GM18498 (cell line): Measurements from ENCODE around the gene PCSK5.

ENCODE experiments used
- ATAC-seq: cut with Tn5 transposase; IDR thresholded peaks from one replicate; pipeline ENCODE4 v1.9.1; 2021; ENCODE audit warnings: mild to moderate bottlenecking, moderate library complexity; ENCODE audit not compliant: unreplicated experiment

The PCSK5 gene

DNA sequence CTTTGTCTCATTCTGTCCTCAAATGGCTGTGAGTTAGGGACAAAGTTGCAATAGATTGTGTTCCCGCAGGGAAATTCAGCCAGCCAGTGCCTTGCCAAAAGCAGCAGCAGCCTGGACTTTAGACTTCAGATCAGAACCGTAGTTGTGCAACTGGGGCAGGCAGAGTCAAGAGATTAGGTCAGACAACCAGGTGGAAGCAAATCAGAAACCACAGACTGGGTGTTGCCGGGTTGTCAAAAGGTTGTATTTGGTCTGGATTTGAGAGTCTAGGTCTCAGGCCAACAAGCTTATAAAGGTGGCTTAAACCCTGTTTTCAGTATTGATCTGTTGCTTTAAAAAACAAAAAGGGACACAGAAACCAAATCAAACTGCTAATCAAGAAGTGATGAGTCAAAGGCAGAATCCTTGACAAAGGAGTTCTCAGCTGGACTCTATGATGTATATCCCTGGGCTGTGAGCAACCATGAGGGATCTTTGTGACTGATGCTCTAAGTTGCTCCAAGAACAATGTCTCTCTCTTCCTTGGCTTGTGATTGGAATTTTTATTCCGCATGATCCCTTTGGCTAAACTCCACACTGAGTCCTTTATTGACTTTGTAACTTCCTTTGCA is 482.8 kb downstream of the PCSK5 start:
- no peak for ATAC-seq

DNA sequence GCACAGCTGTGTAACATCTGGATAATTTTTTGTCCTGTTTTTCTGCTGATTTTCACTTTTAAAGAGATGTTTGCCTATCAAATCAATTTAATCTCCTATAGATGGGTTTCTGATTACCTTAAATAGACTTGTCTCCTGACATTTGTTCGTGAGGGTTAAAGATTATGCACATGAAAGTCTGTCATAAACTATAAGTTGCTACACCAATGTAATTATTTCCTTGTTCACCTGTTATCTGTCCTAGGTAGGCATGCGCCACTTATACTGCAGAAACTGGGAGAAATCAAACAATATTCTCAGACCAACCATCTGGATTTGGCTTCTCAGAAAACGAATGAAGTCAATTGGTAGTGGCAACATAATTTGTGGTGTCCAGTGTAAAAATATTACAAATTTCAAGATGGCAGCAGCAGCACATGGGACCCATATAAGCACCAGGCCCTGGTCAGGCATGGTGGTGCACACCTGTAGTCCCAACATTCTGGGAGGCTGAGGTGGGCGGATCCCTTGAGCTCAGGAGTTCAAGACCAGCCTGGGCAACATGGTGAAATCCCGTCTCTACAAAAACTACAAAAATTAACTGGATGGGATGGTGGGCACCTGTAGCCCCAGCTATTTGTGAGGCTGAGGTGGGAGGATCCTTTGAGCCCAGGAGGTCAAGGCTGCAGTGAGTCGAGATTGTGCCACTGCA is 483.5 kb downstream of the PCSK5 start:
- ATAC-seq, result no peak

DNA sequence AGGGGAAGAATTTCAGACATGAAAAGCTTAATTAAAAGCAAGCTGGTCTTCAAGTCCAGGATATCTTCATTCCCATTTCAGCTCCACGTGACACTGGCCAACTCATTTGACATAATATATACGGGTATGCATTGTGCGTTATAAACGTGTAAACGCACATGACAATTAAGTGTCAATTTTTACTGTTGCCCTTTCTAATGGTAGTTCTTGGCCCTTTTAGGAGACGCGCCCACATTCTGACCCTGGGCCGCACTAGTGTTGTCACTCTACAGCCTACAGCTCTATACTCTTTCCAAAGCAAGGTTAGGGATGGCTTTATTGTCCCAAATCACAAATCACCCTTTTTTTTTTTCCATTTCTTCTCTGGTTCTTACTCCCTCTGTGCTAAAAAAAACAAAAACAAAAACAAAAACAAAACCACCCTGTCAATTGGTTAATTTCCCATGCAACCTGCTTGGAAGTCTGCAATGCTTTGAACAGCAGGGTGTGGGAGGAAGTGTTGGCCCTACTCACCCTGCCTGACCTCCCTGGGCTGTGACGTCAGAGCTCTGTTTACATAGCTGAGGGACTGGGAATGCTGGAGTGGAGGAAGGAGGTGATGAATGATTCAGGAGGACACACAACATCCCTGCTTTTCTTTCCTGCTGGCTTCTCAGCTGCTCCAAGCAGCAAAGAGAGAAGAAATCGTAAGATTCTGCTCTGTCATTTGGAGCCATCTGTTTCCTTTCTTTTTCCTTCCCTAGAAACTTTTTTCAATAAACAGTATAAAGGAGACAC is 484.5 kb downstream of the PCSK5 start:
- ATAC-seq, result no peak

DNA sequence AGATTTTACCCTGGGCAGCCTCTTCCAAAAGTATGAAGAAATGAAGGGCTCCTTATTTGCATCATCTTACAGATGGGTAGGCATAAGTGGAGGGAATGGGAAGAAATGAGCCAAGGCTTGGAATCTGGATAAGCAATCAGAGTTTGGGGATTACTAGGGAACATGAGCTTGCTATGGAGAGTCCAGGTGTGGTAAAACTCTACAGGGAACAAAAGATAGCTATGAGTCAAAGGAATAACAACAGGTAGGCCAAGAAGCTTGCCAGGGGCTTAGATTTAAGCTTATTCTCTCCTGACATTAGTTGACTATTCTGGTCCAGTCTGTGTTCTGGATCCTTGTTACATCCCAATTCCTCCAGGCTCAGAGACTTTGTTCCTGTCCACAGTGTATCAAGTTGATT is 487.3 kb downstream of the PCSK5 start:
- no peak for ATAC-seq

DNA sequence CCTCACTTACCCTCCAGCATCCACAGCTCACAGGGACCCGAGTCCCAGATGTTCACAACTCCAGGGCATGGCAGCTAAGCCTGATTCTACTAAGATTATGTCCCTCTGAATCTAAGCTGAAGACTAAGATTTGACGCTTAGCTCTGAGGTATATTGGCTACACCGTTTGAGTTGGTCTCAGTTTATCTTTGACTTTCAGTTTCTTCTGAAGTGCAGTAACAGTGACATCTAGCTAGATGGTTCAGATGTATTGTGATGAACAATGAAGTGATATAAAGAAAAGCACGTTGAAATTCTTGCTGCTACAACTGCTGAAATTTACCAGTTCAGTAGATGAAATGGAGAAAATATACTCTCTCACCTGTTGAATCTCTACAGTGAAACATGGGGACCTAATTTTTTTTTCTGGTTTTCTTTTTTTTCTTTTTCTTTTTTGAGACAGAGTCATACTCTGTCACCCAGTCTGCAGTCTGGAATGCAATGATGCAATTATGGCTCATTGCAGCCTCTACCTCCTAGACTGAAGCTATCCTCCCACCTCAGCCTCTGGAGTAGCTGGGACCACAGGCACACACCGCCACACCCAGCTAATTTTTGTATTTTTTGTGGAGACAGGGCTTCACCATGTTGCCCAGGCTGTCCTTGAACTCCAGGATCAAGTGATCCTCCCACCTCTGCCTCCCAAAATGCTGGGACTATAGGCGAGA is 488.0 kb downstream of the PCSK5 start:
- ATAC-seq, result no peak

DNA sequence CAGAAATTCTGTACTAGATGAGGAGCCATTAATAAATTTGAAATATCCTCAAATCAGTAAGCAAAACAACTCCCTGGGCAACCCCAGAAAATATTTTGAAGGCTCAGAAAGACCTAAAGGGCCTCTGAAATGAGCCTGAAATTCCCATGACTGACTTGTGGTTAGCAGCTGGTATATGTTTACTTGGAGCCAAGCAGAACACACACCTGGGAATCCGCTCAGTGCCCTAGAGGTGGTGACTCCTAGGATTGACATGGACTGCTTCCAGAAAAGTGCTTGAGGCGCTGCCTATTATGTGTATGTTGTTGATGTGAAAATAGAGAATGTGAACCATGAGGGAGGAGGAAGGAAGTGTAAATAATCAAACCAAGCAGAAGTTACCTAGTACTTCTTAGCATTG is 489.0 kb downstream of the PCSK5 start:
- no peak for ATAC-seq

DNA sequence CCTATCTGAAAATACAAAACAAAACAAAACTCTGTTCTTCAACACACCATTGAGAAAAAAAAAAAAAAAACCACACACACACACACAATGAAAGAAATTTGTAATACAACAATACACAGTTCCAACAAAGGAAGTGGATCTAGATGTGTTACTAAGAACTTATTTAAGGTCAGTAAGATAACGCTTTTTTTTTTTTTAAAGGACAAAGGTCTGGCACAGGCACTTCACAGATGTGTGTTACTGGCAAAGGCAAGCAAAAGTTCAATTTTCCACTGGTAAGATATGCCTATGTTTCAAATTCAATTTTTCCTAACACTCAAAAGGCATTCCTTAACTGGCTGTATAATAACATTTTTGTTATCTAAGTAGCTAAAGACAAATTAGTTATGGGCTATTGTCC is 500.2 kb downstream of the PCSK5 start:
- no peak for ATAC-seq

DNA sequence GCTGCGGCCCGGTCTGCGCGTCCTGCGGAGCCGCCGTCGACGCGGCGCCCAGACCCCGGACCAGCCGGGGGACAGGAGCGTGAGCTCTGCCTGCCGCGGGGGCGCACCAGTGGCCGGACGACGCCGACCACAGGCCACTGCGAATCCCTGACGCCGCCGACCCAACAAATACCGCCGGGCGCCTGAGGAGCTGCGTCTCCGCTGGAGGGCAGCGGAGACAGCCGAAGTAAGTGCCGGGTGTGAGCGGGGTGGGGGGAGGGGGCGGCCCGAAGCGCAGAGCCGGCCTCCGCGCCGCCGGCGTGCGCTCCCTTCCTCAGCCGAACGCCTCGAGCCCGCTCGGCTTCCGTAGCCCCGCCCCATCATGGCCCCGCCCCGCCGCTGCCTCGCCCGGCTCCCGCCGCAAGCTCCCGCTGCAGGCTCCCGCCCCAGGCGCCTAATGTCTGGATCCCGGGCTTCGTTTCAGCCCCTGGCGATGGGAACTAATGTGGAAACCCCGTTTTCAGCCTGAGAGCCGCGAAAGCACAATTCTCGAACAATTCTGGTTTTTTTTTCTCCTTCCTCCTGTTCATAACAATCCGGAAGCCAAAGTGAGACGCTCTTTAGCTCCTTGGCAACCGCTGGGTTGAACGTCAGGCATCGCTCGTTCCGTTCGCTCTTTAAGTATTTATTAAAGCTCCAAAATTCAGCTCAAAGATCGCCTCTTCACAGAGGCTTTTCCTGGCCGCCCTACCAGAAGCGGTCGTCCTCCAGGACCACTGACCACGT is 503.9 kb downstream of the PCSK5 start, which contains the start of gene RFK:
RFK (minus strand) TSS at position 232 of the 765 bp plus-strand sequence. CDS start 255 bp downstream, outside the sequence.
- ATAC-seq, result peak; percentile 73

DNA sequence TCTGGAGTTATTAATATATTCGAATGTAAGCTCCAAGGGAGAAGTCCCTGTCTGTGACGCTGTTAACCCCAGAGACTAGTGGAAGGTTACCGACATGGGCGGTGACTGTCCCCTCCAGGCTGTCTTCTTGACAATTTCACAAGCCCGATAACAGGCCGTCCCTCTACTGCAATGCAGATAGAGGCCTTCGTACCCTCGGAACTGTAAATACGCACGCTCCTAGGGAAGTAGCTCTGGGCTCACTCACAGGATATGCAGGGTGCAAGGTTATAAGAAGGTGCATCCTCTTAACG is 504.4 kb downstream of the PCSK5 start:
- peak; percentile 50 for ATAC-seq

DNA sequence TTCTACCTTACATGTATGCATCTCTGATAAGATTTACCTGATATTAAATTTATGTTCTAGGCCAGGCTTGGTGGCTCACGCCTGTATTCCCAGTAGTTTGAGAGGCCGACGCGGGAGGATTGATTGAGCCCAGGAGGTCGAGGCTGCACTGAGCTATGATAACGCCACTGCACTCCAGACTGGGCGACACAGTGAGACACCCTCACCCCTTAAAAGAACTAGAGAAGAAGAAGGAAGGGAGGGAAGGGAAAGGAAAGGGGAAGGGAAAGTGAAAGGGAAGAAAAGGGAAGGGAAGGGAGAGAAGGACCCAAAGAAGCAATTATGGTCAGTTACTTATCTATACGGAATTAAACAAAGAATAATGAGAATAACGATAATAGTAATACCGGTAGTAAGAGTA is 504.9 kb downstream of the PCSK5 start:
- no peak for ATAC-seq

DNA sequence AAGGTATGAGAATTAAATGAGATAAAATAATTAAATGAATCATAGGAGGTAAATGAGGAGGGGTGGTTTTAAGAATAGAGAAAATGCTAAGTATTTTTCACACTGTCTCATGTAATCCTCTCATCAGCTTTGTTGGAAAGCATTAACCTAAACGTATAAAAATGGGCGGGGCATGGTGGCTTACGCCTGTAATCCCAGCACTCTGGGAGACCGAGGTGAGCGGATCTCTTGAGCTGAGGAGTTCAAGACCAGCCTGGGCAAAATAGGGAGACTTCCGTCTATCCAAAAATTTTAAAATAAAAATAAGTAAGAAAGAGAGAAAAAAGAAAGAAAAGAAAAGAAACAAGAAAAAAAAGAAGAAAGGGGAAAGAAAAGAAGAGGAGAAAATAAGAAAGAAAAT is 505.7 kb downstream of the PCSK5 start:
- ATAC-seq, result no peak

DNA sequence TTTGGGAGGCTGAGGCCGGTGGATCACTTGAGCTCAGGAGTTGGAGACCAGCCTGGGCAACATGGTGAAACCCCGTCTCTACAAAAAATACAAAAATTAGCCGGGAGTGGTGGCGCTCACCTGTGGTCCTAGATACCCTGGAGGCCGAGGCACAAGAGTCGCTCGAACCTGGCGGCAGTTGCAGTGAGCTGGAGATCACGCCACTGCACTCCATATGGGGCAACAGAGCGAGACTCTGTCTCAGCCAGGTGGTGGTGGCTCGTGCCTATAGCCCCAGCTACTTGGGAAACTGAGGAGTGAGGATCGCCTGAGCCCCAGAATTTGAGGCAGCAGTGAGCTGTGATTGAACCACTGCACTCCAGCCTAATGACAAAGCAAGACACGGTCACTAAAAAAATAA is 506.1 kb downstream of the PCSK5 start:
- ATAC-seq, result no peak

DNA sequence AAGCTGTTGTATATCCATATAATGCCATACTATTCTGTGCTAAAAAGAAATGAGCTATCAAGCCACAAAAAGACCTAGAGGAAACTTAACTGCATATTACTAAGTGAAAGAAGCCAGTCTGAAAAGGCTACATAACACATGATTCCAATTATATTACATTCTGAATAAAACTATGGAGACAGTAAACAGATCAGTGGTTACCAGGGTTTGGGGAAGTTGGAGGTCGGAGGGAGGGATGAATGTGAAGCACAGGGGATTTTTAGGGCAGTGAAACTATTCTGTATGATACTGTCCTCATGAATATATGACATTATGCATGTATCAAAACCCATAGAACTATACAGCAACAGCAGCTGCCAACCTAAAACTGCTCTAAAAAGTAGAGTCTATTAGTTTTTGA is 509.4 kb downstream of the PCSK5 start:
- no peak for ATAC-seq

DNA sequence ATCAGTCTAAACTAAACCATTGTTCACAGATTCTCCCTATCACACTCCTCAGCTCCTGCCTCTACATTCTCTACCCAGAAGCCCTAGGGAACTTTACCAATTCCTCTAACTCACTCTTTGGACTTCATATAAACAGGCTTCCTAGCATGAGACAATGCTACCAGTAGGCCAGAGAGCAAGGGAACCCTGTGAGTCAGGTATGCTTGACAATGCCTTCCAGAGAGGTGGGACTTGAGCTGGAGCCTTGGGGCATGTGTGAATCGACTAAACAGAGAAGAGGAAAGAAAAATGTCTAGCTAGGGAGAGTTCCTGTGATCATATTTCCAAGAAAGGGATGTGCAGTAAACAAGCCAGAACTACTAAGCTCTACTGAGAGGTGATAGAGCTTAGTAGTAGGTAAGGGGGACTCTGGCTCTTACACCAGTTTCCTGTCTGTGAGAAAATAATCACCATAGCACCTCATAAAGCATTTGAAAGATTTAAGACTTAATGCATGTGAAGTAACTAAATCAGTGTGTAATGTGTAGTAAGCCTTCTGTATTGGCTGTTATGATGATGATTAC is 510.1 kb downstream of the PCSK5 start:
- no peak for ATAC-seq

DNA sequence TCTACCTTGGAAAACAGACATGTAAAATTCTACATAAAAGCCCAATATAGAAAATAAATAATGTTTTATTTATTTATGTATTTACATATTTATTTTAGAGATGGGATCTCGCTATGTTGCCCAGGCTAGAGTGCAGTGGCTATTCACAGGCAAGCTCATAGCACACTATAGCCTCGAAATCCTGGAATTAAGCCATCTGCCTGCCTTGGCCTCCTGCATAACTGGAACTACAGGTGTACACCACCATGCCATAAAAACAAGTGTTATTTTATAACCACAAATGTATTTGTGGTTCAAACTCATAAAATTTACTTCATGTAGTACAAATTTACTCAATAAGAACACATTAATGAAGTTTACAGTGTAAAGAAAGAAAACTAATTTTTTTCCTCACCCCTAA is 510.7 kb downstream of the PCSK5 start:
- no peak for ATAC-seq

DNA sequence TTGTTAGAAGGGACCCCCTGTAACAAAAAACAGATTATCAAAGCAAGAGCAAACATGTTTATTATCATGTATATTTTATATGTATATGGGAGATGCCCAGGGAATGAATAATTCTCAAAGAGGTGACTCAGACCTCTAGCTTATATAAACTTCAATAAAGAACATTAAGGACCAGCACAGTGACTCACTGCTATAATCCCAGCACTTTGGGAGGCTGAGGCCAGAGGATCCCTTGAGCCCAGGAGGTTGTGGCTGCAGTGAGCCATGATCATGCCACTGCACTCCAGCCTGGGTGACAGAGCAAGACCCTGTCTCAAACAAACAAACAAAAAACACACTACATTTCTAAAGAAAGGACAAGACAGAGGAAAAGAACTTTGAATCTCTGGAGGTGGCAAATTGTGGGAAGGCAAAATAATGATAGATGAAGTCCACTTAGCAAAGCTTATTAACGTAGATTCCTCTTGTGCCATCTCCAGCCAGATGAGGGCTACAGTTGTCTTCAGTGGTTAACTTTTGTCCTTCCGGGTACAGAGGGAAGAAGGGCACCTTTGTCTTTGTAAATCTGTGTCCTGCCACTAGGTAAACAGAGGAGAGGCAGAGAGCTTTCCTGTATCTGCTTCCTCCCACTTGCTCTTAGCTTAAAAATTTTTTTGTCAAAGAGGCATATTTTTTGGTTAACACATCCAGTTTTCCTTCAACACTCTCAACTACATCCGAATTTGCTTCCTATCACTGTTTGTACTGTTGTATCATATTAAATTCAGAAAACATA is 511.3 kb downstream of the PCSK5 start:
- ATAC-seq, result no peak

DNA sequence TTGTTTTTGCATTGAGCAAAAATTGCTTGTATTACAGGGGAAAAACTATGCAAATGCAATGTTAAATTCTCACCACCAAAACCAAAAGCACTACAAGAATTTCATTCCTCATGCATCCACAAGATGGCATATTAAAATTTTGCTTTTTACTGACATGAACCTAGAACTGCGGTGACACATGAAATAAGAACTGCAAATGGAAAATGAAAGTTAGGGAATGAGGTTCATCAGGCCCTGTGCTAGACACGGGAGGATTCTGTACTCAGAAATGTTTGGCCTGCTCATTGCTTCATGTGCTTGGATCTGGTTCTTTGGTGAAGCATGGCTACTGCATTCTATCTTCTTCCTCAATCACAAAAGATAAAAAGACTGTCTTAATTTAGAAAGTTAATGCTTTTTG is 512.9 kb downstream of the PCSK5 start:
- peak; percentile 90 for ATAC-seq

DNA sequence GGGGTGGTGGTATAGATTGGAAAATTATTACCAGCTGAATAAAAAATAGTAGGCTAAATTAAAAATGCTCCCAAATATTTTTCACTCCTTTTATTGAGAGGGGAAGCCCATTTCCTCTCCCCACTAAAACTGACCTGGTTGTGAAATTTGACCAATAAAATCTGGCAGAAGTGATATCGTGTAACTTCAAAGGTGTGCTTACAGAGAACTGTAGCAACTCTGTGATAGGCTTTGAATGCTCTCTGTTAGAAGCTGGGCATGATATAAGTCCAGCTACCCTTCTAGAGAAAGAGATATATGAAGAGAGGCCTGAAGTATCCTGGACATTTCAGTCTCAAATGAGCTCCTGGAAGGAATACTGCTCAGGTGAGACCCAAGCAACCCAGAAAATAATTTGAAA is 513.9 kb downstream of the PCSK5 start:
- no peak for ATAC-seq

DNA sequence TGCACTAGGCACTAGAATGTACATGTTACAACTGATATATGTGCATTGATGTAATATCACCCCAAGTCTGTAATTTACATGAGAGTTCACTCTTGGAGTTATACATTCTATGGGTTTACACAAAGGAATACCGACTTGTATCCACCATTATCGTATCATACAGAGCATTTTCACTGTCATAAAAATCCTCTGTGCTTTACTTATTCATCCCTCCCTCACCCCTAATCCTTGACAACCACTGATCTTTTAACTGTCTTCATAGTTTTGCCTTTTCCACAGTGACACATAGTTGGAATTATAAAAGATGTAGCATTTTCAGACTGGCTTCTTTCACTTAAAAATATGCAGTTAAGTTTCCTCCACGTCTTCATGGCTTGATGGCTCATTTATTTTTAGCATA is 514.9 kb downstream of the PCSK5 start:
- no peak for ATAC-seq

DNA sequence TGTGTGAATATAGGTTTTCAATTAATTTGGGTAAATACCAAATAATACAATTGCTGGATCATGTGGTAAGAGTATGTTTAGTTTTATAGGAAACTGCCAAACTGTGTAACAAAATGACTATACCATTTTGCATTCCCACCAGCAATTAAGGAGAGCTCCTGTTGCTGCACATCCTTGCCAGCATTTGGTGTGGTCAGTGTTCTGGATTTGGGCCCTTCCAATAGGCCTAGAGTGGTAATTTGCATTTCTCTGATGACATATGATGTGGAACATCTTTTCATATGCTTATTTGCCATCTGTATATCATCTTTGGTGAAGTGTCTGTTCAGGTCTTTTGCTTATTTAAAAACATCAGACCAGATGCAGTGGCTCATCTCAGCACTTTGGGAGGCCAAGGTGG is 515.4 kb downstream of the PCSK5 start:
- no peak for ATAC-seq
